Neural progenitor cell (in vitro differentiated cells): ENCODE data around the gene HDAC8. TPM values are rescaled to one million over a fixed set of nuclear protein-coding genes. Genes with fewer than 3 reads are reported as not detected.

ENCODE experiments used
- DNase-seq: peaks from one replicate; pipeline ENCODE4 v3.0.0-alpha.2; 2016; ENCODE audit warnings: low spot score
- H2AFZ ChIP-seq: fragments of 200-600 bp; sonication (generic); replicated peaks from 2 replicates; pipeline ENCODE4 v1.6.1; 2016; ENCODE audit warnings: antibody characterized with exemption
- H3F3A ChIP-seq: fragments of 200-600 bp; sonication (generic); 2 replicates; pipeline ENCODE4 v1.6.1; 2016; ENCODE audit warnings: antibody characterized with exemption, low read depth
- H3K27ac ChIP-seq: fragments of 200-600 bp; sonication (generic); 2 replicates; pipeline ENCODE4 v1.5.1; 2016; ENCODE audit warnings: mild to moderate bottlenecking
- H3K27me3 ChIP-seq: fragments of 200-600 bp; sonication (generic); 2 replicates; pipeline ENCODE4 v1.6.1; 2016; ENCODE audit warnings: mild to moderate bottlenecking, moderate library complexity
- H3K36me3 ChIP-seq: fragments of 200-600 bp; sonication (generic); 2 replicates; pipeline ENCODE4 v1.5.1; 2016
- H3K4me1 ChIP-seq: fragments of 200-600 bp; sonication (generic); 2 replicates; pipeline ENCODE4 v1.6.1; 2016; ENCODE audit warnings: mixed run types
- H3K4me2 ChIP-seq: fragments of 200-600 bp; sonication (generic); 2 replicates; pipeline ENCODE4 v1.6.1; 2016
- H3K4me3 ChIP-seq: fragments of 200-600 bp; sonication (generic); 2 replicates; pipeline ENCODE4 v1.5.1; 2016
- H3K79me2 ChIP-seq: fragments of 200-600 bp; sonication (generic); 2 replicates; pipeline ENCODE4 v1.6.1; 2016; ENCODE audit warnings: low read depth
- H3K9ac ChIP-seq: fragments of 200-600 bp; sonication (generic); 2 replicates; pipeline ENCODE4 v1.6.1; 2016
- H3K9me3 ChIP-seq: fragments of 200-600 bp; sonication (generic); 2 replicates; pipeline ENCODE4 v1.5.1; 2016; ENCODE audit warnings: low read depth
- H4K20me1 ChIP-seq: fragments of 200-600 bp; sonication (generic); 2 replicates; pipeline ENCODE4 v1.6.1; 2016; ENCODE audit warnings: low read depth
- H3K27ac Mint-ChIP-seq: 3 replicates; pipeline ENCODE4 v1.8.0; 2021; ENCODE audit warnings: mixed read lengths
- H3K27me3 Mint-ChIP-seq: 2 replicates; pipeline ENCODE4 v1.8.0; 2022; ENCODE audit warnings: low read depth, mild to moderate bottlenecking, inconsistent platforms, moderate library complexity, mixed read lengths; ENCODE audit not compliant: insufficient read depth
- H3K36me3 Mint-ChIP-seq: 3 replicates; pipeline ENCODE4 v1.8.0; 2021; ENCODE audit warnings: mixed read lengths
- H3K4me1 Mint-ChIP-seq: 3 replicates; pipeline ENCODE4 v1.8.0; 2021; ENCODE audit warnings: mixed read lengths
- H3K4me3 Mint-ChIP-seq: 3 replicates; pipeline ENCODE4 v1.8.0; 2021; ENCODE audit warnings: mild to moderate bottlenecking, moderate library complexity, mixed read lengths
- H3K9me3 Mint-ChIP-seq: 3 replicates; pipeline ENCODE4 v1.8.0; 2020; ENCODE audit warnings: mixed read lengths
- CTCF ChIP-seq: fragments of 200-600 bp; sonication (generic); IDR thresholded peaks from 2 replicates; pipeline ENCODE4 v1.5.1; 2017; ENCODE audit warnings: antibody characterized with exemption, mild to moderate bottlenecking
- EZH2 ChIP-seq: fragments of 200-600 bp; sonication (generic); IDR thresholded peaks from 2 replicates; pipeline ENCODE4 v1.6.1; 2017; ENCODE audit warnings: antibody characterized with exemption, mild to moderate bottlenecking, moderate library complexity
- EZH2phosphoT487 ChIP-seq: fragments of 200-600 bp; sonication (generic); IDR thresholded peaks from 2 replicates; pipeline ENCODE4 v1.6.1; 2017; ENCODE audit warnings: antibody characterized with exemption
- total RNA-seq: library from RNA; depleted of rRNA; stranded (reverse); fragments of >200 nt; gene quantifications from 2 replicates; pipeline ENCODE4 v1.2.3, GENCODE V29; 2015; ENCODE audit warnings: low replicate concordance

HDAC8 gene
- total RNA-seq, 1 donor from 2014 or later = 37.8 TPM

- Histone ChIP-seq H3K9ac (no peak overlapping the region), H3K4me1 (no peaks in the 10 kb centered on the region), H3K79me2 (no peaks in the 10 kb centered on the region), H3K36me3 (no peaks in the 10 kb centered on the region), H3K27ac (no peak overlapping the region), H2AFZ (no peak overlapping the region), H3K9me3 (no peaks in the 10 kb centered on the region), H3K27me3 (no peaks in the 10 kb centered on the region), H3K4me2 (no peak overlapping the region), H3K4me3 (no peak overlapping the region), H4K20me1 (no peaks in the 10 kb centered on the region), H3F3A (no peaks in the 10 kb centered on the region)
- Mint-ChIP-seq H3K4me1 (no peaks in the 10 kb centered on the region), H3K27me3 (peaks cover 2% of the 10 kb centered on the region), H3K9me3 (peaks cover 3% of the 10 kb centered on the region), H3K36me3 (peaks cover 5% of the 10 kb centered on the region), H3K4me3 (no peak overlapping the region), H3K27ac (no peak overlapping the region)
- TF ChIP-seq CTCF (no peak), EZH2phosphoT487 (no peak), EZH2 (no peak)
- no peak for DNase-seq
Measured at GRCh38 chrX:72478853-72479252, 93.8 kb downstream of the HDAC8 start.

- H3K36me3 Mint-ChIP-seq = peaks cover 6% of the 10 kb centered on the region
- TF ChIP-seq EZH2 (no peak), EZH2phosphoT487 (no peak), CTCF (no peak)
- H3K27ac ChIP-seq = no peak overlapping the region
- no peak overlapping the region for H3K4me2 ChIP-seq
- no peak for DNase-seq
- H3K4me3 ChIP-seq = no peak overlapping the region
- H3K4me1 Mint-ChIP-seq = no peaks in the 10 kb centered on the region
- no peaks in the 10 kb centered on the region for H3K9me3 ChIP-seq
- no peak overlapping the region for H3K4me3 Mint-ChIP-seq
- H3K79me2 ChIP-seq = no peaks in the 10 kb centered on the region
- H3K9ac ChIP-seq = no peak overlapping the region
- no peaks in the 10 kb centered on the region for H3K4me1 ChIP-seq
- H4K20me1 ChIP-seq = no peaks in the 10 kb centered on the region
- H3K27ac Mint-ChIP-seq = no peak overlapping the region
- peaks cover 2% of the 10 kb centered on the region for H3K27me3 Mint-ChIP-seq
- no peak overlapping the region for H2AFZ ChIP-seq
- H3K36me3 ChIP-seq = no peaks in the 10 kb centered on the region
- no peaks in the 10 kb centered on the region for H3F3A ChIP-seq
- H3K27me3 ChIP-seq = no peaks in the 10 kb centered on the region
- H3K9me3 Mint-ChIP-seq = peaks cover 3% of the 10 kb centered on the region
Measured at GRCh38 chrX:72478351-72478750, 94.3 kb downstream of the HDAC8 start.

GRCh38 chrX:72477781-72478181, 94.9 kb downstream of the HDAC8 start:
- Histone ChIP-seq H3K4me2 (no peak overlapping the region), H3K9ac (no peak overlapping the region), H3K9me3 (no peaks in the 10 kb centered on the region), H3K27me3 (no peaks in the 10 kb centered on the region), H3K36me3 (no peaks in the 10 kb centered on the region), H3F3A (no peaks in the 10 kb centered on the region), H3K4me1 (no peaks in the 10 kb centered on the region), H4K20me1 (no peaks in the 10 kb centered on the region), H3K79me2 (no peaks in the 10 kb centered on the region), H3K27ac (no peak overlapping the region), H3K4me3 (no peak overlapping the region), H2AFZ (no peak overlapping the region)
- Mint-ChIP-seq H3K36me3 (peaks cover 4% of the 10 kb centered on the region), H3K9me3 (peaks cover 3% of the 10 kb centered on the region), H3K27ac (no peak overlapping the region), H3K4me1 (no peaks in the 10 kb centered on the region), H3K4me3 (no peak overlapping the region), H3K27me3 (peaks cover 2% of the 10 kb centered on the region)
- no peak for TF ChIP-seq CTCF
- TF ChIP-seq EZH2 = no peak
- TF ChIP-seq EZH2phosphoT487 = no peak
- DNase-seq = no peak

GRCh38 chrX:72477376-72477775, 95.3 kb downstream of the HDAC8 start:
- Histone ChIP-seq H3K36me3 (no peaks in the 10 kb centered on the region), H3K27ac (no peak overlapping the region), H3K4me2 (no peak overlapping the region), H3K9ac (no peak overlapping the region), H3F3A (no peaks in the 10 kb centered on the region), H3K4me1 (no peaks in the 10 kb centered on the region), H3K79me2 (no peaks in the 10 kb centered on the region), H2AFZ (no peak overlapping the region), H3K9me3 (no peaks in the 10 kb centered on the region), H3K4me3 (no peak overlapping the region), H3K27me3 (no peaks in the 10 kb centered on the region), H4K20me1 (no peaks in the 10 kb centered on the region)
- no peak overlapping the region for H3K4me3 Mint-ChIP-seq
- H3K27ac Mint-ChIP-seq = no peak overlapping the region
- DNase-seq = no peak
- H3K27me3 Mint-ChIP-seq = peaks cover 2% of the 10 kb centered on the region
- peaks cover 4% of the 10 kb centered on the region for H3K9me3 Mint-ChIP-seq
- peaks cover 4% of the 10 kb centered on the region for H3K36me3 Mint-ChIP-seq
- no peaks in the 10 kb centered on the region for H3K4me1 Mint-ChIP-seq
- TF ChIP-seq EZH2 (no peak), CTCF (no peak), EZH2phosphoT487 (no peak)
